K562 (cell line): Measurements from ENCODE around the gene ASMTL. TPM values are rescaled to one million over a fixed set of nuclear protein-coding genes. Genes with fewer than 3 reads are reported as not detected.

Experiments
- ATAC-seq: fragments of 200-7000 bp; cut with Tn5 transposase; 3 replicates; pipeline ENCODE4 v1.9.1; 2020; ENCODE audit warnings: moderate library complexity
- BruUV-seq: library from RNA; stranded (reverse); fragments of 400-500 nt; replicated peaks from 2 replicates; lab custom pipeline; 2021; lab: Mats Ljungman, UMichigan
- CTCF ChIA-PET: fragments of 300-600 bp; formaldehyde crosslinking; extraction: SDS; loops from one replicate; lab custom pipeline; 2021; ENCODE audit warnings: low intra/inter-chr PET ratio; lab: Yijun Ruan, JAX
- POLR2A ChIA-PET: fragments of 300-600, 350-650 bp; sonication (Branson Sonifier 250); formaldehyde crosslinking; extraction: SDS; loops from one replicate; lab custom pipeline; 2021; ENCODE audit warnings: antibody characterized with exemption, inconsistent platforms; lab: Yijun Ruan, JAX
- DNase-seq, 4 experiments: peaks; one replicate each; pipeline versions ENCODE4 v3.0.0 to v3.0.0-alpha.2; 2011 to 2018; ENCODE audit warnings: low spot score in 3 of 4, mixed read lengths in 3 of 4; ENCODE audit errors: extremely low read depth in 1 of 4
- FAIRE-seq: peaks from 2 replicates; lab custom pipeline; 2011; peaks lifted over from hg19 to GRCh38; lab: Jason Lieb, UNC
- H2AFZ ChIP-seq: 2 replicates; pipeline ENCODE4 v1.6.0; 2011; ENCODE audit warnings: low read depth, low read length, control low read depth, inconsistent platforms
- H3K27ac ChIP-seq: fragments of 200-600 bp; 3 replicates; pipeline ENCODE4 v1.8.0; 2011; ENCODE audit warnings: low read depth, mild to moderate bottlenecking, control low read depth, inconsistent platforms, low read length, moderate library complexity, mixed read lengths; ENCODE audit errors: extremely low read depth
- H3K27me3 ChIP-seq, 2 experiments: fragments of 300-600 bp in 1 of 2; 2 replicates in 1 of 2; 3 replicates in 1 of 2; pipeline versions ENCODE4 v1.6.0 to v1.8.0; 2011; ENCODE audit warnings: inconsistent platforms in 2 of 2, low read length in 2 of 2, mild to moderate bottlenecking in 1 of 2, mixed read lengths in 1 of 2, moderate library complexity in 1 of 2; ENCODE audit not compliant: control insufficient read depth in 2 of 2, insufficient read depth in 2 of 2
- H3K36me3 ChIP-seq: fragments of 300-600 bp; 3 replicates; pipeline ENCODE4 v1.8.0; 2011; ENCODE audit warnings: mild to moderate bottlenecking, low read length, inconsistent platforms; ENCODE audit not compliant: control insufficient read depth, insufficient read depth
- H3K4me1 ChIP-seq, 2 experiments: fragments of 200-600 bp in 1 of 2; replicated peaks in 1 of 2; 2 replicates in 1 of 2; 3 replicates in 1 of 2; pipeline versions ENCODE4 v1.5.1 to v1.8.0; 2011; ENCODE audit warnings: inconsistent platforms in 2 of 2, low read length in 2 of 2, mild to moderate bottlenecking in 1 of 2, mixed read lengths in 1 of 2, moderate library complexity in 1 of 2; ENCODE audit not compliant: control insufficient read depth in 2 of 2, insufficient read depth in 2 of 2
- H3K4me2 ChIP-seq: 2 replicates; pipeline ENCODE4 v1.6.1; 2011; ENCODE audit warnings: low read length, control low read depth, inconsistent platforms, mixed read lengths; ENCODE audit not compliant: insufficient read depth
- H3K4me3 ChIP-seq: fragments of 200-600 bp; sonication (generic), shearing (Covaris generic); 2 replicates; pipeline ENCODE4 v1.5.1; 2016; ENCODE audit warnings: control low read depth, inconsistent platforms
- H3K79me2 ChIP-seq: fragments of 200-600 bp; 3 replicates; pipeline ENCODE4 v1.8.0; 2011; ENCODE audit warnings: low read length, inconsistent platforms; ENCODE audit not compliant: control insufficient read depth, insufficient read depth
- H3K9ac ChIP-seq, 2 experiments: 2 replicates each; pipeline versions ENCODE4 v1.6.0 to v1.6.1; 2011; ENCODE audit warnings: low read depth in 2 of 2, low read length in 2 of 2, control low read depth in 1 of 2, inconsistent platforms in 1 of 2, mild to moderate bottlenecking in 1 of 2, mixed read lengths in 1 of 2; ENCODE audit not compliant: insufficient read depth in 1 of 2
- H3K9me1 ChIP-seq: one replicate; pipeline ENCODE4 v1.6.0; 2011; ENCODE audit warnings: inconsistent platforms, mild to moderate bottlenecking, low read length, moderate library complexity; ENCODE audit not compliant: control insufficient read depth, insufficient read depth
- H3K9me3 ChIP-seq: replicated peaks from 2 replicates; pipeline ENCODE4 v1.5.1; 2011; ENCODE audit warnings: low read depth, low read length, inconsistent platforms; ENCODE audit not compliant: control insufficient read depth, insufficient read depth
- H4K20me1 ChIP-seq: replicated peaks from 2 replicates; pipeline ENCODE4 v1.6.1; 2011; ENCODE audit warnings: low read length, inconsistent platforms, mixed read lengths; ENCODE audit not compliant: control insufficient read depth, insufficient read depth
- ATF1 ChIP-seq, 2 experiments: fragments of 450-650 bp in 1 of 2; IDR thresholded peaks; 2 replicates each; pipeline ENCODE4 v1.6.1; 2016; ENCODE audit warnings: missing compliant biosample characterization in 1 of 2, missing genetic modification characterization in 1 of 2
- CHD2 ChIP-seq: IDR thresholded peaks from 2 replicates; pipeline ENCODE4 v1.6.1; 2011; ENCODE audit warnings: low read depth, low read length
- CHD4 ChIP-seq: fragments of 200-600 bp; sonication (generic); IDR thresholded peaks from 3 replicates; pipeline ENCODE4 v1.6.1; 2012; ENCODE audit warnings: low read depth, mild to moderate bottlenecking, mixed read lengths, low read length, inconsistent platforms; ENCODE audit not compliant: insufficient read depth, insufficient replicate concordance, poor library complexity, severe bottlenecking
- FOXJ2 ChIP-seq: fragments of 200-800 bp; sonication (Bioruptor generic); IDR thresholded peaks from 2 replicates; pipeline ENCODE4 v1.6.1; 2016; ENCODE audit warnings: missing genetic modification characterization, missing compliant biosample characterization
- THAP12 ChIP-seq: fragments of 250-450 bp; sonication (Bioruptor Pico); IDR thresholded peaks from 2 replicates; pipeline ENCODE4 v1.9.0; 2021; ENCODE audit warnings: mild to moderate bottlenecking, inconsistent platforms
- YY1 ChIP-seq, 3 experiments: IDR thresholded peaks; 2 replicates each; pipeline ENCODE4 v1.6.1; 2011; ENCODE audit warnings: low read length in 2 of 3, mild to moderate bottlenecking in 2 of 3, moderate library complexity in 2 of 3, borderline replicate concordance in 1 of 3, control low read depth in 1 of 3, low read depth in 1 of 3; ENCODE audit not compliant: insufficient read depth in 3 of 3, insufficient replicate concordance in 2 of 3, control insufficient read depth in 1 of 3, insufficient read length in 1 of 3; ENCODE audit errors: extremely low read depth in 1 of 3
- ZNF277 ChIP-seq: fragments of 250-450 bp; sonication (Bioruptor Pico); IDR thresholded peaks from 2 replicates; pipeline ENCODE4 v1.8.0; 2022; ENCODE audit warnings: inconsistent platforms, mild to moderate bottlenecking, moderate library complexity, borderline replicate concordance
- ZNF717 ChIP-seq: fragments of 250-450 bp; sonication (Bioruptor Pico); IDR thresholded peaks from 2 replicates; pipeline ENCODE4 v1.5.0; 2021
- WGBS: fragments of 100-300 bp; shearing (Covaris generic); methylation state at CpG from one replicate; pipeline ENCODE4 v1.1.6; 2016; ENCODE audit warnings: low coverage, mixed read lengths; ENCODE audit not compliant: insufficient coverage; ENCODE audit errors: missing lambda C conversion rate; 5-methylcytosine and 5-hydroxymethylcytosine counted together
- in situ Hi-C: fragments of 300-500 bp; cut with MboI; formaldehyde crosslinking; loops from 4 replicates; pipeline ENCODE4 v1.15.0; 2018; ENCODE audit warnings: inconsistent platforms, mixed read lengths
- intact Hi-C: fragments of 100-400 bp; cut with micrococcal nuclease; formaldehyde crosslinking; loops from 2 replicates; pipeline ENCODE4 v1.14.2; 2022
- polyA plus RNA-seq, 8 experiments: library from polyadenylated mRNA; depleted of rRNA in 4 of 8; stranded (reverse) in 5 of 8; unstranded in 3 of 8; fragments of >200 nt; fragmentation: Nextera tagmentation in 2 of 8; fragmentation: Illumina TruSeq in 1 of 8; extraction: Ambion mirVana in 2 of 8; extraction: Trizol in 1 of 8; gene quantifications; 2 replicates each; pipeline versions ENCODE4 v1.2.1 to v1.2.3, GENCODE V29; 2011 to 2014; ENCODE audit warnings: inconsistent platforms in 1 of 8, missing spikeins in 1 of 8
- total RNA-seq, 7 experiments: library from RNA; depleted of rRNA in 6 of 7; stranded (reverse); fragments of >200 nt in 6 of 7; fragmentation: Illumina TruSeq in 2 of 7; extraction: Trizol in 2 of 7; gene quantifications; 2 replicates each; pipeline versions ENCODE4 v1.2.1 to v1.2.3, GENCODE V29; 2011 to 2021; ENCODE audit warnings: low replicate concordance in 1 of 7

Gene ASMTL
- total and polyA plus RNA-seq, 9 of the 15 experiments (the other 6 are each of a cell fraction or from before 2014, with no cell fraction given), result 0.56 to 20.6 (median 7.6) TPM

DNA sequence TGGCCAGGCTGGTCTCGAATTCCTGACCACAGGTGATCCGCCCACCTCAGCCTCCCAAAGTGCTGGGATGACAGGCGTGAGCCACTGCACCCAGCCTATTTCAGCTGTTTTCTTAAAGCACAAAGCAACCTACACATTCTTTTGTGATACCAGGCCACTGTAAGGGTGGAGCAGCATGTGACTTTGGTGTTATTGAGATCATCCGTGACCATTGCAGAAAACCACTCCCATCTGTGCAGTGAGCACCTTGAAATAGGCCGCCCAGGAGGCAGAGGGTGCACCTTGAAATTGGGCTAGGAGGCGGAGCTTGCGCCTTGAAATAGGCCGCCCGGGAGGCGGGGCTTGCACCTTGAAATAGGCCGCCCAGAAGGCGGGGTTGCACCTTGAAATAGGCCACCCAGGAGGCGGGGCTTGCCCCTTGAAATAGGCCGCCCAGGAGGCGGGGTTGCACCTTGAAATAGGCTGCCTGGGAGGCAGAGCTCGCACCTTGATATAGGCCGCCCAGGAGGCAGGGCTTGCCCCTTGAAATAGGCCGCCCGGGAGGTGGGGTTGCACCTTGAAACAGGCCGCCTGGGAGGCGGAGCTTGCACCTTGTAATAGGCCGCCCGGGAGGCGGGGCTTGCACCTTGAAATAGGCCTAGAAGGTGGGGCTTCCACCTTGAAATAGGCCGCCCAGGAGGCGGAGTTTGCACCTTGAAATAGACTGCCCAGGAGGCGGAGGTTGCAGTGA lies 51.8 kb downstream of the ASMTL start (continued):
- TF ChIP-seq ZNF277 (CRISPR knock-in tag), result no peak
- no peak for TF ChIP-seq CHD2

GRCh38 chrX:1400049-1400448 lies 52.7 kb downstream of the ASMTL start:
- Histone ChIP-seq H3K4me1 (peaks cover 2 to 15% of the 10 kb centered on the region in 2 experiments; a peak in 3 of 5 replicates), H3K4me3 (no peak overlapping the region), H3K27me3 (no peaks in the 10 kb centered on the region), H2AFZ (no peak overlapping the region), H3K4me2 (no peak overlapping the region), H3K36me3 (peaks cover 16% of the 10 kb centered on the region; the same call in 1 of the 3 replicates), H3K9ac (no peak overlapping the region), H3K79me2 (no peaks in the 10 kb centered on the region), H3K27ac (no peak overlapping the region), H3K9me3 (no peaks in the 10 kb centered on the region), H3K9me1 (no peaks in the 10 kb centered on the region), H4K20me1 (no peaks in the 10 kb centered on the region)
- ATAC-seq (no peak), DNase-seq (no peak)
- POLR2A ChIA-PET, result no interaction called here
- in situ Hi-C loops, result no loop called here
- CTCF ChIA-PET, result no interaction called here
- 93% methylated on average over 10 of the region's 12 CpGs for WGBS
- BruUV-seq, result no TSS peak
- TF ChIP-seq ZNF717 (CRISPR knock-in tag), result no peak
- TF ChIP-seq YY1 (IDR thresholded peaks at IDR 0.05; ENCODE audit: borderline replicate concordance in 1 of 3, control insufficient read depth in 1 of 3, extremely low read depth in 1 of 3, insufficient read depth in 3 of 3, insufficient read length in 1 of 3, insufficient replicate concordance in 2 of 3, low read depth in 1 of 3, low read length in 2 of 3), result no peak
- TF ChIP-seq ATF1 (CRISPR knock-in tag; IDR thresholded peaks at IDR 0.05), result no peak
- no peak for TF ChIP-seq ATF1 (tag; IDR thresholded peaks at IDR 0.05)
- TF ChIP-seq THAP12 (CRISPR knock-in tag), result no peak
- TF ChIP-seq CHD4, result no peak
- TF ChIP-seq FOXJ2 (tag), result no peak
- TF ChIP-seq, all 486 proteins: peak for 0
- no peak for FAIRE-seq
- intact Hi-C loops, result no loop called here
